Endothelial cell of umbilical vein (primary cell): ENCODE results near the gene AKT2. TPM values are rescaled to one million over a fixed set of nuclear protein-coding genes. Genes with fewer than 3 reads are reported as not detected.

Experiments used
- BruUV-seq: library from RNA; stranded (reverse); fragments of 400-500 nt; replicated peaks from 2 replicates; lab custom pipeline; 2021; lab: Mats Ljungman, UMichigan
- CTCF ChIA-PET: fragments of 300-600, 350-600 bp; sonication (Branson Sonifier 250); formaldehyde crosslinking; loops from one replicate; lab custom pipeline; 2021; ENCODE audit warnings: antibody characterized with exemption, inconsistent platforms; lab: Charles Lee
- POLR2A ChIA-PET: fragments of 300-600, 350-600 bp; sonication (Branson Sonifier 250); formaldehyde crosslinking; loops from one replicate; lab custom pipeline; 2021; ENCODE audit warnings: antibody characterized with exemption, inconsistent platforms; lab: Charles Lee
- DNase-seq: peaks from one replicate; pipeline ENCODE4 v3.0.0-alpha.2; 2011; ENCODE audit warnings: low read depth, low spot score
- FAIRE-seq: peaks from 2 replicates; lab custom pipeline; 2011; peaks lifted over from hg19 to GRCh38; lab: Jason Lieb, UNC
- H2AFZ ChIP-seq: 2 replicates; pipeline ENCODE4 v1.6.0; 2012; ENCODE audit warnings: low read depth, low read length, control low read depth, inconsistent platforms
- H3K27ac ChIP-seq: 2 replicates; pipeline ENCODE4 v1.5.1; 2011; ENCODE audit warnings: low read depth, mild to moderate bottlenecking, control low read depth, low read length, moderate library complexity; ENCODE audit not compliant: insufficient read depth
- H3K27me3 ChIP-seq, 2 experiments: 2 replicates each; pipeline versions ENCODE4 v1.6.0 to v1.6.1; 2011; ENCODE audit warnings: low read length in 2 of 2, mixed read lengths in 1 of 2; ENCODE audit not compliant: control insufficient read depth in 2 of 2, insufficient read depth in 2 of 2
- H3K36me3 ChIP-seq, 2 experiments: 2 replicates in 1 of 2; 3 replicates in 1 of 2; pipeline ENCODE4 v1.5.1; 2011; ENCODE audit warnings: low read length in 2 of 2, mild to moderate bottlenecking in 1 of 2, moderate library complexity in 1 of 2; ENCODE audit not compliant: control insufficient read depth in 2 of 2, insufficient read depth in 2 of 2; ENCODE audit errors: extremely low read depth in 1 of 2
- H3K4me1 ChIP-seq: 3 replicates; pipeline ENCODE4 v1.5.1; 2011; ENCODE audit warnings: mild to moderate bottlenecking, low read length; ENCODE audit not compliant: control insufficient read depth, insufficient read depth; ENCODE audit errors: extremely low read depth
- H3K4me2 ChIP-seq: 2 replicates; pipeline ENCODE4 v1.6.1; 2011; ENCODE audit warnings: low read length, control low read depth, mixed read lengths; ENCODE audit not compliant: insufficient read depth
- H3K4me3 ChIP-seq, 3 experiments: fragments of 200-600 bp in 1 of 3; sonication (generic), shearing (Covaris generic) in 1 of 3; replicated peaks in 1 of 3; 2 replicates each; pipeline ENCODE4 v1.5.1; 2011 to 2016; ENCODE audit warnings: control low read depth in 3 of 3, low read length in 3 of 3, mild to moderate bottlenecking in 2 of 3, inconsistent platforms in 1 of 3, low read depth in 1 of 3, moderate library complexity in 1 of 3; ENCODE audit not compliant: insufficient read depth in 1 of 3
- H3K79me2 ChIP-seq: 2 replicates; pipeline ENCODE4 v1.6.0; 2012; ENCODE audit warnings: low read length, inconsistent platforms; ENCODE audit not compliant: control insufficient read depth, insufficient read depth
- H3K9ac ChIP-seq: replicated peaks from 2 replicates; pipeline ENCODE3; 2011; ENCODE audit warnings: low read length, control low read depth; ENCODE audit not compliant: insufficient read depth; ENCODE audit errors: extremely low read depth
- H3K9me1 ChIP-seq: replicated peaks from 3 replicates; pipeline ENCODE4 v1.6.0; 2011; ENCODE audit warnings: mild to moderate bottlenecking, low read length; ENCODE audit not compliant: control insufficient read depth, insufficient read depth; ENCODE audit errors: extremely low read depth
- H3K9me3 ChIP-seq: replicated peaks from 2 replicates; pipeline ENCODE4 v1.5.1; 2012; ENCODE audit warnings: low read length, inconsistent platforms; ENCODE audit not compliant: control insufficient read depth, insufficient read depth
- H4K20me1 ChIP-seq: replicated peaks from 2 replicates; pipeline ENCODE3; 2011; ENCODE audit warnings: mild to moderate bottlenecking, low read length; ENCODE audit not compliant: control insufficient read depth, insufficient read depth; ENCODE audit errors: extremely low read depth
- EZH2 ChIP-seq: IDR thresholded peaks from 2 replicates; pipeline ENCODE4 v1.6.1; 2012; ENCODE audit warnings: borderline replicate concordance, low read depth, mild to moderate bottlenecking, moderate library complexity, low read length, inconsistent platforms; ENCODE audit not compliant: severe bottlenecking
- GATA2 ChIP-seq: IDR thresholded peaks from 2 replicates; pipeline ENCODE4 v1.7.0; 2011; ENCODE audit warnings: low read depth, mild to moderate bottlenecking, moderate library complexity, mixed read lengths, low read length; ENCODE audit not compliant: insufficient read length, insufficient read depth
- JUN ChIP-seq: IDR thresholded peaks from 2 replicates; pipeline ENCODE4 v1.6.1; 2011; ENCODE audit warnings: borderline replicate concordance, low read depth; ENCODE audit not compliant: insufficient read length, insufficient read depth
- MYC ChIP-seq: IDR thresholded peaks from one replicate; pipeline ENCODE4 v1.6.1; 2011; ENCODE audit warnings: mild to moderate bottlenecking, low read depth, low read length
- POLR2A ChIP-seq: IDR thresholded peaks from 2 replicates; pipeline ENCODE4 v1.6.1; 2012; ENCODE audit warnings: low read depth, mild to moderate bottlenecking, control low read depth, low read length
- POLR2AphosphoS5 ChIP-seq: IDR thresholded peaks from 2 replicates; pipeline ENCODE4 v1.6.1; 2012; ENCODE audit warnings: low read depth, mild to moderate bottlenecking, control low read depth, low read length, moderate library complexity; ENCODE audit not compliant: insufficient read depth
- dilution Hi-C: fragments of 300-500 bp; cut with MboI; formaldehyde crosslinking; loops from one replicate; pipeline ENCODE4 v1.15.0; 2019; ENCODE audit warnings: low sequenced_read_pairs; ENCODE audit not compliant: extremely low pct_ligation_motif_present
- intact Hi-C: fragments of 100-400 bp; cut with micrococcal nuclease; formaldehyde crosslinking; loops from one replicate; pipeline ENCODE4 v1.10.0; 2022
- polyA plus RNA-seq, 4 experiments: library from polyadenylated mRNA; depleted of rRNA in 3 of 4; stranded (reverse) in 3 of 4; unstranded in 1 of 4; fragments of >200 nt; gene quantifications; 2 replicates each; pipeline versions ENCODE4 v1.2.1 to v1.2.3, GENCODE V29; 2011 to 2012; ENCODE audit warnings: missing spikeins in 1 of 4
- total RNA-seq: library from RNA; stranded (reverse); gene quantifications from 2 replicates; pipeline ENCODE4 v1.2.3, GENCODE V29; 2021
- TF ChIP-seq, protein P1 (sequence below), 2 donors: IDR thresholded peaks; 1 replicate in 1 of 2; 2 replicates in 1 of 2; pipeline ENCODE4 v1.5.1; 2011; ENCODE audit warnings: low read length in 2 of 2, mild to moderate bottlenecking in 2 of 2, moderate library complexity in 2 of 2, control low read depth in 1 of 2, inconsistent platforms in 1 of 2, low read depth in 1 of 2; ENCODE audit not compliant: insufficient read depth in 1 of 2; ENCODE audit errors: extremely low read depth in 1 of 2
- TF ChIP-seq, protein P2 (sequence below): IDR thresholded peaks from 2 replicates; pipeline ENCODE4 v1.6.1; 2011; ENCODE audit not compliant: insufficient read depth, insufficient read length

Gene AKT2
- total and polyA plus RNA-seq, 2 donors (not counting 3 experiments of a cell fraction or from before 2014, with no cell fraction given): 65.2 to 69.8 TPM

GRCh38 chr19:40255619-40256166 lies 29.5 kb downstream of the AKT2 start:
- no peak for DNase-seq
- ChIA-PET POLR2A (no interaction called here), CTCF (no interaction called here)
- H3K9ac ChIP-seq: no peak overlapping the region
- no peak overlapping the region for H2AFZ ChIP-seq
- H3K9me3 ChIP-seq: no peaks in the 10 kb centered on the region
- no peak for TF ChIP-seq POLR2A
- TF ChIP-seq GATA2: no peak
- TF ChIP-seq, protein P1, sequence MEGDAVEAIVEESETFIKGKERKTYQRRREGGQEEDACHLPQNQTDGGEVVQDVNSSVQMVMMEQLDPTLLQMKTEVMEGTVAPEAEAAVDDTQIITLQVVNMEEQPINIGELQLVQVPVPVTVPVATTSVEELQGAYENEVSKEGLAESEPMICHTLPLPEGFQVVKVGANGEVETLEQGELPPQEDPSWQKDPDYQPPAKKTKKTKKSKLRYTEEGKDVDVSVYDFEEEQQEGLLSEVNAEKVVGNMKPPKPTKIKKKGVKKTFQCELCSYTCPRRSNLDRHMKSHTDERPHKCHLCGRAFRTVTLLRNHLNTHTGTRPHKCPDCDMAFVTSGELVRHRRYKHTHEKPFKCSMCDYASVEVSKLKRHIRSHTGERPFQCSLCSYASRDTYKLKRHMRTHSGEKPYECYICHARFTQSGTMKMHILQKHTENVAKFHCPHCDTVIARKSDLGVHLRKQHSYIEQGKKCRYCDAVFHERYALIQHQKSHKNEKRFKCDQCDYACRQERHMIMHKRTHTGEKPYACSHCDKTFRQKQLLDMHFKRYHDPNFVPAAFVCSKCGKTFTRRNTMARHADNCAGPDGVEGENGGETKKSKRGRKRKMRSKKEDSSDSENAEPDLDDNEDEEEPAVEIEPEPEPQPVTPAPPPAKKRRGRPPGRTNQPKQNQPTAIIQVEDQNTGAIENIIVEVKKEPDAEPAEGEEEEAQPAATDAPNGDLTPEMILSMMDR (IDR thresholded peaks at IDR 0.05; ENCODE audit: extremely low read depth in 1 of 2, insufficient read depth in 1 of 2, low read depth in 1 of 2, low read length in 2 of 2): no peak
- TF ChIP-seq, protein P2, sequence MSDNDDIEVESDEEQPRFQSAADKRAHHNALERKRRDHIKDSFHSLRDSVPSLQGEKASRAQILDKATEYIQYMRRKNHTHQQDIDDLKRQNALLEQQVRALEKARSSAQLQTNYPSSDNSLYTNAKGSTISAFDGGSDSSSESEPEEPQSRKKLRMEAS: no peak
- TF ChIP-seq JUN: no peak
- TF ChIP-seq EZH2: no peak
- no peak for TF ChIP-seq POLR2AphosphoS5
- TF ChIP-seq MYC: no peak
- H3K4me2 ChIP-seq: no peak overlapping the region
- H3K36me3 ChIP-seq: peaks cover 12 to 24% of the 10 kb centered on the region in 2 experiments
- BruUV-seq: no TSS peak
- no peaks in the 10 kb centered on the region for H3K4me1 ChIP-seq
- H4K20me1 ChIP-seq: peaks cover 3% of the 10 kb centered on the region
- H3K4me3 ChIP-seq: no peak overlapping the region
- dilution Hi-C loops: no loop called here
- no peaks in the 10 kb centered on the region for H3K9me1 ChIP-seq
- intact Hi-C loops: no loop called here
- no peak for FAIRE-seq
- peaks cover 25% of the 10 kb centered on the region for H3K79me2 ChIP-seq
- H3K27me3 ChIP-seq: no peaks in the 10 kb centered on the region
- no peak overlapping the region for H3K27ac ChIP-seq
